DLD1 (cell line): ENCODE results near the gene STK32A.
"Not testable (repeated sequence)": the region's sequence is repeated elsewhere in the genome, so short reads cannot be mapped to it uniquely, and the experiment has no call there.

Source experiments
- in situ Hi-C: cut with HindIII; loops from 2 replicates; pipeline ENCODE4 v1.10.0; 2017; ENCODE audit warnings: low sequenced_read_pairs

Gene STK32A

GRCh38 chr5:147234825-147235635 is at the start of gene STK32A:
Gene STK32A (plus strand): TSS chr5:147235026. CDS start chr5:147239635, 4,609 bp downstream.
- in situ Hi-C loops, result no loop called here

DNA sequence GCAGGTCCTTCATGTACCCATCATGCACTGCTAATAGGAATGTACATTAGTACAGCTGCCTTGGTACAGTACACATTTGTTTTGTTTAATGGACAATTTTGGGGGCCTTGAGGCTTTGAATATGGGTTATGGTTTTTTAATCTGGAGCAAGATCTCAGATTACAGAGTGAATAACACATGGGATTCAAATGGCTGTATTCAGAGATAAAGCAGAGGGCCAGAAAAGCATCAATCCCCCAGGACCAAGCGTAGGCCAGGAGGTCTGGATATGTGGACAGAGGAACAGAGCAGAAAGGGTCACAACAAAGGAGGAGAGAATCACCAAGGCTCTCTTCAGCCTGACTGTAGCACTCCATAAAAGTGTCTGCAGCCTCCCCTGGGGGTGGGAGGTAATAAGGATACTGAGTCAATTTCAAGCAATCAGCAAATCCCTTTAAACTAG is 47.7 kb upstream of the STK32A start:
- in situ Hi-C loops, result loop anchor here (25.0 kb wide), 1 partner anchor 650 kb away; no protein-coding TSS in a partner anchor

- in situ Hi-C loops, result loop anchor here (25.0 kb wide), 1 partner anchor 651 kb away; no protein-coding TSS in a partner anchor
These were observed 46.4 kb upstream of the STK32A start for GRCh38 chr5:147188200-147189108.

- in situ Hi-C loops, result loop anchor here (25.0 kb wide), 1 partner anchor 652 kb away; no protein-coding TSS in a partner anchor
These were observed 45.8 kb upstream of the STK32A start for GRCh38 chr5:147189109-147189424.

GRCh38 chr5:147190331-147190730 is 44.5 kb upstream of the STK32A start:
- in situ Hi-C loops, result loop anchor here (25.0 kb wide), 1 partner anchor 653 kb away; no protein-coding TSS in a partner anchor

GRCh38 chr5:147193123-147193522 is 41.7 kb upstream of the STK32A start:
- in situ Hi-C loops, result loop anchor here (25.0 kb wide), 1 partner anchor 656 kb away; no protein-coding TSS in a partner anchor

- in situ Hi-C loops, result no loop called here
These were observed 34.8 kb upstream of the STK32A start for GRCh38 chr5:147200004-147200403.

- in situ Hi-C loops, result no loop called here
These were observed 31.6 kb upstream of the STK32A start for GRCh38 chr5:147203213-147203612.

- in situ Hi-C loops, result no loop called here
These were observed 30.2 kb upstream of the STK32A start for GRCh38 chr5:147204576-147204975.

DNA sequence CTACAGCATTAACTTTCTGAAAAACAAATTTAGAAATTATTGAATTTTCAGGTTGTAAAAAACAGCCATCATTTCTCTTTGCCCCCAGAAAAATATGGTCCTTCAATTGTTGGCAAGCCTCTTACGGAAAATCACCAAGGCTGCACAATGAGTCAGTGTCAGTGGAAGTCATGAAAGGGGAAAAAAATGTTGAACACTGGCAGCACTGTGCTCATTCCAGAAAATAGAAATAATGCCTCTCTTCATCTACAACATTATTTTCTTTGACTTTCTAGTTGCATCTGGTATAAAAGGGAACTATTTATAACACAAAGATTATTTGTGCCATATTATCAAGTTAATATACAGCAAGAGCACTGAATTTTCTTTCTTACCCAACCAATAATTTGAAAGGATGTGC is 26.7 kb upstream of the STK32A start:
- in situ Hi-C loops, result no loop called here

- in situ Hi-C loops, result no loop called here
These were observed 18.2 kb upstream of the STK32A start for GRCh38 chr5:147216552-147217154.

DNA sequence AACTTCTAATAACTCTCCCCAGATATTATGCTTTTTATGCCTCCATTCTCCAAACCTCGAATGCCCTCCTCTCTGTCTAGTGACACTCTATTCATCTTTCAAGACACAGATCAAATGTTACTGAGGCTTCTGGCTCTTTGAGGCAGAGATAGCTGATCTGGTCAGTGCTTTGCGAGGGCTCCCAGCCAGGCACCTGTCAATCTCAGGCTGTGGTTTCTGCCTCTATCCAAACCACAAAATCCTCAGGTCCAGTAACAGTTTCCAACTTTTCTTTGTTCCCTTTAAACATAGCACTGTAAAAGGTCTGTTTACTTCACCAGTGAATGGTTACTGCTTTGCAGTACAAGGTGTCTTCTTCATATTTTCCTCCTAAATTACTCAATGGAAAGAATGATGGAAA is 11.5 kb upstream of the STK32A start:
- in situ Hi-C loops, result no loop called here

DNA sequence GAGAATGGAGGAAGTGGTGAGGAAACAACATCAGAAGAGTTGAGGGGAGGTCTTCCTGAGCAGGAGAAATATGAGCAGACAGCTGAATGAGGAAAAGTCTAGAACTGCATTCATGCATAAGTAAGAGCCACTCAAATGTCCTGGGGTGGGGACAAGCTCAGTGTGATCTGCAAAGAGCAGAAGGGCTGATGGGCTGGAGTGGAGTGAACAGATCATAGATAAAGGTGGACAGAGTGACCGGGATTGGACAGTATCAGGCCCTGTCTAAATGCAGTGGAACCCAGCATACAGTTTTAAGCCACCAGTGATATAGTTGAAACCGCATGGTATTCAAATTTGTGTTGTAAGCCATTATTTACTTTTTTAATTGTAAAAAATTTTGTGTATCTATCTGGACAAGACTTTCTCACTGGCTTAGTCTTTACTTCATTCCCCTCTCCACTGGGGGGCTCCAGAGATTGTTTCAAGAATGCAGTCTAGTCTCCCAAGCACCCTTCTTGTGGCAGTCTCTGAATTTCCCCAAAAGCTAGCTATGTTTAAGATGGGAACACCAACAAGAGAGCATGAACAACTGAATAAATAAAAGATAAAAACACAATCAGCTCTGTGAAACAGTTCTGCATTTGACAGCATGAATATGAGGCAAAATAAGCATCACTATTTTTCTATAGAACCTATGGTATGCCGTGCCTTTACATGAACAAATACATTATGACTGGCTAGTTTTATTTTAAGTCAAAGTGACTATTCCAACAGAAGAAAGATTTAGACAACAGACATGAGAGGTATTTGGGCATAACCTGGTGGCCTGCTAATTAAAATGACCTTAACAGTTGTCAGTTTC is 10.7 kb upstream of the STK32A start:
- in situ Hi-C loops, result no loop called here

GRCh38 chr5:147225938-147226337 is 8.9 kb upstream of the STK32A start:
- in situ Hi-C loops, result no loop called here

DNA sequence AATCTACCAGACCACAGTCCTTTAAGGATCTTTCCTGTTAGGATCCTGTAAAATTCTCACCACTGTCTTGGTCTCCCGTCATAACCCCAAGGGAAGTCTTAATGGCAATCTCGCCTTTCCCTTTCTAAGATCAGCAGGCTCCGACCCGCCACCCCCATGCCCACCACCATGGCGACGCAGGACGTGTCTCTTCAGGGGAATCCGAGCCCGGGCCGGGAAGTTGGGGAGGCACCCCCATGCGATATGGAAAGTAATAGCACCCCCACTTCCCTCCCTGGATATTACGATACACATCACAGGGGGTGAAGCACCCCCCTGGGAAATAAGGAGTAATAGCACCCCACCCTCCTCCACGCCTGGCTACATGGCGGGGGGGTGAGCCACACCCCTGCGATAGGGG is 8.3 kb upstream of the STK32A start:
- in situ Hi-C loops, result no loop called here

DNA sequence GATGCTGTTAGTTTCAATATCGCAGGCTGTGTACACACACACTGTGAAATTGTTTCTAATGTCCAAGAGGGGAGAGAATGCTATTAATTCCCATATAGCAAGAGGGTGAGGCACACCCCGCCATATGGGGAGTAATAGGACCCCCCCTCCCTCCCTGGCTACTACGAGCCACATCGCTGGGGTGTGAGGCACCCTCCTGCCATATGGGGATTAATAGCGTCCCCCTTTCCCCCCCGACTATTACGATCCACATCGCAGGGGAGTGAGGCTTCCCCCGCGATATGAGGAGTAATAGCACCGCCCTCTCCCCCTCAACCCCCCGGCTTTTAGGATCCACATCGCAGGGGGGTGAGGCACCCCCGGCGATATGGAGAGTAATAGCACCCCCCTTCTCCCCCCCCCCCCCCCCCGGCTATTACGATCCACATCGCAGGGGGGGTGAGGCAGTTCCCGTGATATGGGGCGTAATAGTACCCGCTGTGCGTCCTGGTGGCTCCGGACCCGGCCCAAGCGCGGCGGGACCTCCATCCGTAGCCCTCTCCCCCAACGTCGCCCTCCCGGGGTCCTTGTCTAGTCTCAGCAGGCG is 494 bp upstream of the STK32A start:
- in situ Hi-C loops, result no loop called here

DNA sequence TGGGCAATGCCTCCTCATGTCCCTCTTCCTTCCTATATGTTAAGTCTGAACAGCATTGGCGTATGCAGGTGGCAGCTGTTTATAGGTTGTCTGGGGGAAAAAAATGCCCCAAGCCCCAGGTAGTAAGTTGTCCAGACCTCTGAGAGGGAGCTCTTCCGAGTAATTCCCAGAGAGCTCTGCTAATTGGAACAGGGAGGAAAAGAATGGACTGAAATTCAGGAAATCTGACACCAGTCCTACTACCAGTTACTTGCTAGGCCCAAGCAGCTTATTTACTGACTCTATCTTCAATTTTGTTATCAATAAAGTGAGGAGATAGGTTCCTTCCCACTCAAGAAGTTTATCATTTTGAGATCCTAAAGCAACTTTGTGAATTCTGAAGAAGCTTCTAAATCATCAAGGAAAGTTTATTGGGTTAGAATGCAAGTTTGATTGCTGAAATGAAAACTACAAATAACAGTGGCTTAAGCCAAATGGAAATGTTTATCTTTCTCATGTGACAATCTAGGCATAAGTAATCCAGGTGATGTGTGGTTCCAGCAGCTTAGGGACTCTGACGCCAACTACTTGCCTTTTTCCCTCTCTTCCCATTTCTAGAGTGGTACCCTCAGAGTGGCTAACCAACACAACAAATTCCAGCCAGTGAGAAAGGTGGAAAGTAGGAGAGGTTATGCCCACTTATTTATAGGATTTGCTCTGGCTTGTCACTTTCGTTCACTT is 5.6 kb downstream of the STK32A start:
- in situ Hi-C loops, result no loop called here

DNA sequence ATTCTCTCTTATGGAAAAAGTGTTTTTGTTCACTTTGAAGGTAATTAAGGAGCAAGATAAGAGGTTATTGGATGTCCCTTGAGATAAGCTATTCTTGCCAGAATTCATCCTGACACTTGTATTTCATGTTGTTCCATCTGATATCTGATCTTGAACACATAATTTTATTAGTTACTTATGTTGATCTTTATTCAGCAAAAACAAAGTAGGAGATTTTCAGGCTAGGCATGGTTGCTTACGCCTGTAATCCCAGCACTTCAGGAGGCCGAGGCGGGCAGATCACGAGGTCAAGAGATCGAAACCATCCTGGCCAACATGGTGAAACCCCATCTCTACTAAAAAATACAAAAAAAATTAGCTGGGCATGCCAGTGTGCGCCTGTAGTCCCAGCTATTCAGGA is 8.4 kb downstream of the STK32A start:
- in situ Hi-C loops, result not testable (repeated sequence)
